ENCODE measurements around the gene PCDHGA1.

The PCDHGA1 gene

GRCh38 chr5:141514330-141515133, 184.2 kb downstream of the PCDHGA1 start:
- no peak for DNase-seq (ENCODE audit: low spot score)

GRCh38 chr5:141515141-141515540, 184.8 kb downstream of the PCDHGA1 start:
- no peak for DNase-seq (ENCODE audit: low spot score)

- DNase-seq (ENCODE audit: low spot score), result no peak
Measured at GRCh38 chr5:141515946-141516671, 185.8 kb downstream of the PCDHGA1 start.

- no peak for DNase-seq (ENCODE audit: low spot score)
Measured at GRCh38 chr5:141516672-141517025, 186.3 kb downstream of the PCDHGA1 start.

- DNase-seq (ENCODE audit: low spot score), result no peak
Measured at GRCh38 chr5:141517312-141517711, 187.0 kb downstream of the PCDHGA1 start.

GRCh38 chr5:141517880-141518617, 187.7 kb downstream of the PCDHGA1 start:
- no peak for DNase-seq (ENCODE audit: low spot score)

GRCh38 chr5:141518618-141519015, 188.3 kb downstream of the PCDHGA1 start:
- DNase-seq (ENCODE audit: low spot score), result no peak

GRCh38 chr5:141519605-141520565, 189.6 kb downstream of the PCDHGA1 start:
- DNase-seq (ENCODE audit: low spot score), result no peak

GRCh38 chr5:141521244-141521781, 191.0 kb downstream of the PCDHGA1 start:
- peak; percentile 95 for DNase-seq (ENCODE audit: low spot score)

GRCh38 chr5:141522301-141522700, 192.0 kb downstream of the PCDHGA1 start:
- DNase-seq (ENCODE audit: low spot score), result no peak

GRCh38 chr5:141523991-141524390, 193.7 kb downstream of the PCDHGA1 start:
- DNase-seq (ENCODE audit: low spot score), result no peak

- DNase-seq (ENCODE audit: low spot score), result peak; percentile 87
Measured at GRCh38 chr5:141524604-141525597, 194.6 kb downstream of the PCDHGA1 start.

- DNase-seq (ENCODE audit: low spot score), result no peak
Measured at GRCh38 chr5:141525653-141526052, 195.3 kb downstream of the PCDHGA1 start.

- DNase-seq (ENCODE audit: low spot score), result no peak
Measured at GRCh38 chr5:141527426-141527825, 197.1 kb downstream of the PCDHGA1 start.

- DNase-seq (ENCODE audit: low spot score), result no peak
Measured at GRCh38 chr5:141528291-141528984, 198.1 kb downstream of the PCDHGA1 start.

- DNase-seq (ENCODE audit: low spot score), result no peak
Measured at GRCh38 chr5:141529002-141529401, 198.7 kb downstream of the PCDHGA1 start.

- DNase-seq (ENCODE audit: low spot score), result no peak
Measured at GRCh38 chr5:141529873-141530272, 199.6 kb downstream of the PCDHGA1 start.

- DNase-seq (ENCODE audit: low spot score), result no peak
Measured at GRCh38 chr5:141532726-141533125, 202.4 kb downstream of the PCDHGA1 start.

GRCh38 chr5:141533897-141534296, 203.6 kb downstream of the PCDHGA1 start:
- no peak for DNase-seq (ENCODE audit: low spot score)
